Stimulated activated memory B cell treated with anti-CD40 and anti-IgM and Interleukin-4, amounts not matched to agents 10 μg/mL and 1 μg/mL and 100 μg/mL, for 72 hours (primary cell): ENCODE data around the gene SSX7.
A peak's percentile ranks its signal among the peaks of the same experiment; 100 is the strongest.
"Not testable (repeated sequence)": the region's sequence is repeated elsewhere in the genome, so short reads cannot be mapped to it uniquely, and the experiment has no call there.

Experiments
- ATAC-seq: fragments of 150-1000 bp; cut with Tn5 transposase; 2 replicates; pipeline ENCODE4 v1.10.0; 2021
- H3K27ac Mint-ChIP-seq: one replicate; pipeline ENCODE4 v1.8.0; 2022; ENCODE audit warnings: mild to moderate bottlenecking, mixed read lengths
- H3K27me3 Mint-ChIP-seq: one replicate; pipeline ENCODE4 v1.8.0; 2022; ENCODE audit warnings: mixed read lengths
- H3K36me3 Mint-ChIP-seq: one replicate; pipeline ENCODE4 v1.8.0; 2022; ENCODE audit warnings: mixed read lengths
- H3K4me1 Mint-ChIP-seq: one replicate; pipeline ENCODE4 v1.8.0; 2022; ENCODE audit warnings: mixed read lengths
- H3K4me3 Mint-ChIP-seq: one replicate; pipeline ENCODE4 v1.8.0; 2022; ENCODE audit warnings: mild to moderate bottlenecking, moderate library complexity, mixed read lengths
- H3K9me3 Mint-ChIP-seq: one replicate; pipeline ENCODE4 v1.8.0; 2022; ENCODE audit warnings: mixed read lengths

Gene SSX7

GRCh38 chrX:52654800-52655199, at the start of gene SSX7:
Gene SSX7 (minus strand): TSS chrX:52654900. CDS start chrX:52653472, 1,428 bp downstream.
- not testable (repeated sequence) for H3K4me3 Mint-ChIP-seq, H3K4me1 Mint-ChIP-seq, ATAC-seq, H3K27me3 Mint-ChIP-seq, H3K36me3 Mint-ChIP-seq, H3K27ac Mint-ChIP-seq, H3K9me3 Mint-ChIP-seq

GRCh38 chrX:52692034-52692433, 37.3 kb upstream of the SSX7 start:
- ATAC-seq, H3K36me3 Mint-ChIP-seq, H3K27me3 Mint-ChIP-seq, H3K9me3 Mint-ChIP-seq, H3K4me1 Mint-ChIP-seq, H3K4me3 Mint-ChIP-seq, H3K27ac Mint-ChIP-seq: not testable (repeated sequence)

- not testable (repeated sequence) for H3K4me1 Mint-ChIP-seq, H3K27me3 Mint-ChIP-seq, H3K4me3 Mint-ChIP-seq, H3K27ac Mint-ChIP-seq, ATAC-seq, H3K36me3 Mint-ChIP-seq, H3K9me3 Mint-ChIP-seq
Observed at GRCh38 chrX:52662218-52662617, 7.5 kb upstream of the SSX7 start.

GRCh38 chrX:52655475-52655874, 775 bp upstream of the SSX7 start:
- not testable (repeated sequence) for ATAC-seq

GRCh38 chrX:52650676-52651075, 4.0 kb downstream of the SSX7 start:
- H3K27me3 Mint-ChIP-seq, H3K36me3 Mint-ChIP-seq, H3K9me3 Mint-ChIP-seq, H3K27ac Mint-ChIP-seq, H3K4me3 Mint-ChIP-seq, ATAC-seq, H3K4me1 Mint-ChIP-seq: not testable (repeated sequence)

More at GRCh38 chrX:52655475-52655874, 775 bp upstream of the SSX7 start:
- not testable (repeated sequence) for H3K4me1 Mint-ChIP-seq, H3K27ac Mint-ChIP-seq, H3K4me3 Mint-ChIP-seq, H3K9me3 Mint-ChIP-seq, H3K36me3 Mint-ChIP-seq, H3K27me3 Mint-ChIP-seq

- not testable (repeated sequence) for H3K4me3 Mint-ChIP-seq, H3K27me3 Mint-ChIP-seq, H3K4me1 Mint-ChIP-seq, ATAC-seq, H3K27ac Mint-ChIP-seq, H3K9me3 Mint-ChIP-seq, H3K36me3 Mint-ChIP-seq
Observed at GRCh38 chrX:52648956-52649355, 5.7 kb downstream of the SSX7 start.

- not testable (repeated sequence) for H3K27ac Mint-ChIP-seq, H3K27me3 Mint-ChIP-seq, H3K4me1 Mint-ChIP-seq, ATAC-seq, H3K4me3 Mint-ChIP-seq, H3K9me3 Mint-ChIP-seq, H3K36me3 Mint-ChIP-seq
Observed at GRCh38 chrX:52628483-52628882, 26.2 kb downstream of the SSX7 start.

- H3K4me3 Mint-ChIP-seq, H3K9me3 Mint-ChIP-seq: not testable (repeated sequence)
- peak; percentile 43 for ATAC-seq
Observed at GRCh38 chrX:52620661-52621060, 34.0 kb downstream of the SSX7 start.

GRCh38 chrX:52608961-52609360, 45.7 kb downstream of the SSX7 start:
- no peak for ATAC-seq
- Mint-ChIP-seq H3K9me3 (no peaks in the 10 kb centered on the region), H3K27ac (no peak overlapping the region), H3K4me1 (no peaks in the 10 kb centered on the region), H3K27me3 (no peaks in the 10 kb centered on the region), H3K36me3 (no peaks in the 10 kb centered on the region), H3K4me3 (no peak overlapping the region)

More at GRCh38 chrX:52620661-52621060, 34.0 kb downstream of the SSX7 start:
- H3K27ac Mint-ChIP-seq, H3K36me3 Mint-ChIP-seq, H3K27me3 Mint-ChIP-seq: not testable (repeated sequence)
- H3K4me1 Mint-ChIP-seq, result peaks cover 10% of the 10 kb centered on the region

GRCh38 chrX:52603151-52603550, 51.5 kb downstream of the SSX7 start:
- not testable (repeated sequence) for H3K4me1 Mint-ChIP-seq, H3K27ac Mint-ChIP-seq, H3K27me3 Mint-ChIP-seq, H3K4me3 Mint-ChIP-seq, ATAC-seq, H3K36me3 Mint-ChIP-seq, H3K9me3 Mint-ChIP-seq

- Mint-ChIP-seq H3K27me3 (no peaks in the 10 kb centered on the region), H3K9me3 (no peaks in the 10 kb centered on the region), H3K36me3 (no peaks in the 10 kb centered on the region), H3K4me3 (no peak overlapping the region), H3K27ac (no peak overlapping the region), H3K4me1 (no peaks in the 10 kb centered on the region)
- ATAC-seq, result no peak
Observed at GRCh38 chrX:52598886-52599285, 55.8 kb downstream of the SSX7 start.

GRCh38 chrX:52594658-52595057, 60.0 kb downstream of the SSX7 start:
- Mint-ChIP-seq H3K4me3 (no peak overlapping the region), H3K36me3 (no peaks in the 10 kb centered on the region), H3K4me1 (no peaks in the 10 kb centered on the region), H3K27ac (no peak overlapping the region), H3K9me3 (no peaks in the 10 kb centered on the region), H3K27me3 (no peaks in the 10 kb centered on the region)
- no peak for ATAC-seq
